GM21717 (cell line): ENCODE data around the gene TMEM95.
"Not testable (repeated sequence)": the region's sequence is repeated elsewhere in the genome, so short reads cannot be mapped to it uniquely, and the experiment has no call there.

ENCODE experiments used
- ATAC-seq: cut with Tn5 transposase; IDR thresholded peaks from one replicate; pipeline ENCODE4 v1.9.1; 2021; ENCODE audit warnings: mild to moderate bottlenecking, moderate library complexity; ENCODE audit not compliant: unreplicated experiment

The TMEM95 gene

DNA sequence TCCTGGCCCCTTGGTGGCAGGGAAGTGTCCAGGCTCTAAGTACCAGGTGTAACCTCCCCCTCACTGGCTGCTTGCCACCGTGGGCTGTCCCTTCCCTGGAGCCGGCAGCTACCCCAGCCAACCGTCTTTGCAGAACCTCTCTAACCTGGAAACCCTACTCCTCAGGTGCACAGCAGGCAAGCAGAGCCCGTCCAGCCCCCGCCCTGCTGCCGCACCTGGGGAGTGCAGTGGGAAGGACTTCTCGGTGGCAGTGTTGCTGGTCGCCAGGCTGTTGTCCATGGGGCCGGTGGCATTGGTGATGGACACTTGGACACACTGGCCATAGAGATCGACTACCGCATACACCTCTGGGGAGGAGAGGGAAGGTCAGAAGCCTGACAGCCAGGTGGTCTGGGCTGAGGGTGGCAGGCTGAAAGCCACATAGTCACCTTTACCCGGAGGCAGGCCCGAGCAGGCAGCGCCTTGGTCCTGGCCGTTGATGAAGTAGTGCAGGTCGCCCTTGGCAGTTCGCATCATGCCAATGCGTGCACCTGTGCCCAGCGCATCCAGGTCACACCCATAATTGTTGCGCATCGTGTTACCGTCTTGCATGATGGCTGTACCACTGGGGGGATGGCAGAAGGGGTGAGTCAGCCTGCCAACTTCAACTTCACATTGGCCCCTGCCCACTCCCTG is 32.3 kb upstream of the TMEM95 start:
- no peak for ATAC-seq

DNA sequence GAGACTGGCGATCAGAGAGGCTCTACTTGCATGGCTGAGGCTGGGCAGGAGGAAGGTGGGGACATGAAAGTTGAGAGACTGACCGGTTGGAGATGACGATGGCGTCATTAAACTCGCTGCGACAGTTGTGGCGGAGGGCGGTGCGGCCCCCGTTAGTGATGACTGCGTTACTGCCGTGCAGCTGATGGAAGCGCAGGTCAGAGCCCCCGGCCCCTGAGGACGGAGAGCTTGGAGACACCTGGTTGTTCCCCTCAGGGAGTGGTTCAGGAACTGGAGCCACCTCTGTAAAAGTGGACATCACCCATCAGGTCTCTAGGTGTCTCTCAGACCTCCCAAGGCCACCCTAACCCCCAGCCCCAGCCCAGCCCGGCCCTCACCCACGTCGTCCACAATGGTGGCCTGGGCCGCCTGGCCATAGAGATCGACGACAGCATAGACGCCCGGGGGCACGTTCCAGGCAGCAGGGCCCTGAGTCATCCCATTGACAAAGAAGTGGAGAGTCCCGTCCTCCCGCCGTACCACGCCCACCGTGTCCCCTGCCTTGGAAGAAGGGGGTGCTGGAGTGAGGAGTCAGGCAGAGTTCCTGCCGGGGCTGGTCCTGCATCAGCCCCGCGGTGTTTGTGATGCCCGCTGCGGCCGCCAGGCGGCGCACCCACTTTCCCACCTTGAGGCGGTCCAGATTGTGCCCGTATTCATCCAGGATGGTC is 31.1 kb upstream of the TMEM95 start:
- ATAC-seq = no peak

DNA sequence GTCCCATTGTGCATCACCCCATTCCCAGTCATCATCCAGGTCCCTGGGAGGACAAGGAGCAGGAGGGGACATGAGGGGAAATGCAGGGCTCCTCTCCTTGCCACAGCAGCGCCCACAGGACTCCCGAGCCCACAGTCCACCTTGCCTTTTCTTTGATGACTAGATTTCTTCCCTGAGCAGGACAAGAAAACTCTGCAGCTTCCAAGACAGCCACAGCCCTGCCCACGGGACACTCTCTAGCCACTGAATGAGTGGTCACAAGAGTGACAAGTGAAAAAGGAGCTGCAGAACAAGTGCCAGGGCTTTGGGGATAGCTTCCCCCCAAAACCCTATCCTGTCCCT is 30.5 kb upstream of the TMEM95 start:
- ATAC-seq = no peak

DNA sequence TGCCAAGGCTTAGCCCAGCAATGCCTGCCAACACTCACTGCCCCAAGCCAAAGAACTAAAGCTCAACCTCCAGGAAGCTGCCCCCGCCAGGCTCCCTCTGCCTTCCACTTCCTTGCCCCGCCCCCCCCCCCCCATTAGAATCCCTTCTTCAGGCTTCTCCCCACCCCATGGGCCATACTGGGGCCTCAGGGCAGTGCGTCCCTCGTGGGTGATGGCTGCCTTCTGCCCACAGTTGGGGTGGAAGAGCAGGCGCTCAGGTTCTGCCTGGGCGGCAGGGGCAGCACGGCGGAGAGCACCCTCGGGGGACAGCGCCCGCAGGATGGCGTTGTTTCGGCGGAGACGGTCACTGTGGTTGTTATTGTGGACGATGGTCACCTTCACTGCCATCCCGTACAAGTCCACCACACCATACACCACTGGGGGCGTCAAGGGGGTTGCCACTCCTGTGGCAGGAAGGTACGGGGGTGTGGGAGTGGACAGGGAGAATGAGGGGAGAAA is 29.9 kb upstream of the TMEM95 start:
- no peak for ATAC-seq

DNA sequence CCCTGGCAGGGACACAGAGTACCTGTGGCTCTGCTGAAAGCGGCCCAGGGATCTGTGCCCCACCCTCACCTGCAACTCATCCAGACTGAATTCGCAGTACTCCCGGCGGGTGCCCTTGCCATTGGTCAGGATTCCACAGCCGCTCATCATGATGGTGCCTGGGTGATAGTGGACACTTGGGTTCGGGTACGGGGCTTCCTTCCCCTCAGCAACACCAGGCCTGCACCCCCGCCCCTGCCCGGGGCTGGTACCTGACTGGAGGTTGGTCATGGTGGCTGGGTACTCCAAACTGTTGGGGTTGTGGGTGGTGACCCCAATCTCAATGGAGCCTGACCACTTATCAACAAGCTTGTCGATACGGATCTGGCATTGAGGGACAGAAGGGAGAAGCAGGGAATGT is 28.8 kb upstream of the TMEM95 start:
- no peak for ATAC-seq

DNA sequence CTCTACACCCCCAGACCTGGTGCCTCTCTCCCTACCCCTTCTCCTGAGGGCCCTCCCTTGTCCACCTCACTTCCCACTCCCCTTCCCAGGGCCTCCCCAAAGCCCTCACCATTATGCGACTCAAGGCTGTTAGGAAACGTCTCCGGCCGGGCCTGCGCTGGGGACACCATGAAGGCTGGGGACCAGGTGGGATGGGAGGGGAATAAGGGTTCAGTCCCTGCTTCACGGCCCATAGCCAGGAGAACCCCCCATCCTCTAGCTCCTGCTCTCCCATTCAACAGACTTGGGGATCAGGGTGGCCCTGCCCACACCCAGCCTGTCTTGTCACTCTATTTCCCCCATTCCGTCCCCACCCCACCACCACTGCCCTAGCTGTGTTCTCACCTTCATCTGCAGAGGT is 27.9 kb upstream of the TMEM95 start:
- ATAC-seq = no peak

DNA sequence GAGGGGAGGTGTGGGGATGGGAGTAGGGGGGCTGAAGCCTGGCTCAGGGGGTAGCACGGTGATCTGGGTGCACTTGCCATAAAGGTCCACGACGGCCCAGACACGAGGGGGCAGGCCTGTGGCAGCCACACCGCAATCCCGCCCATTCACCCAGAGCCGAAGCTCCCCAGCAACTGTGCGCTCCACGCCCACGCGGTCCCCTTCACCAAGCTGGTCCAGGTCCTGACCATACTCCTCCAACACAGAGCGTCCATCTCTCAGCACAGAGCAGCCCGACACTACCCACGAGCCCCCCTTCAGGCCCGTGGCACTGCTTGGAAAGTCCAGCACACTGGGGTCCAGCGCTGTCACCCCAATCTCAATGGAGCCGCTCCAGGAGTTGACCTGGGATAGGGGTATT is 27.5 kb upstream of the TMEM95 start:
- ATAC-seq = no peak

DNA sequence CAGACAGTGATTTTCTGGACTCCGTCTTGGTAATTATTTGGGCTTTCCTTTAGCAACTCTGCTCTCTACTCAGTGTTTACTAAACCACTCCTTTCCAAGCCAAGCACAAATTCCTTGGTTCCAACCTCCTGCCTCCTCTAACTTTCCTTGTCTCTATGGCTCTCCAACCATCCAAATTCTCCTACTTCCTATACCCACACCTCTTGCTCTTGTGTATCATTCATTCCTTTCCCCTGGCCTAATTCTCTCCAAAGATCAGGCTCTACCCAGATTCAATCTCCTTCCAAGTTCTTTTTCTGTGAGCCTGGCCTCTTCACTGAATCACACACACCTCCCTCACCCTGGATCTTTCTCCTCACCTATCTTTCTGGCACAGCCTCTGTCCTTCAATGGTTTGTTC is 26.9 kb upstream of the TMEM95 start:
- ATAC-seq = no peak

DNA sequence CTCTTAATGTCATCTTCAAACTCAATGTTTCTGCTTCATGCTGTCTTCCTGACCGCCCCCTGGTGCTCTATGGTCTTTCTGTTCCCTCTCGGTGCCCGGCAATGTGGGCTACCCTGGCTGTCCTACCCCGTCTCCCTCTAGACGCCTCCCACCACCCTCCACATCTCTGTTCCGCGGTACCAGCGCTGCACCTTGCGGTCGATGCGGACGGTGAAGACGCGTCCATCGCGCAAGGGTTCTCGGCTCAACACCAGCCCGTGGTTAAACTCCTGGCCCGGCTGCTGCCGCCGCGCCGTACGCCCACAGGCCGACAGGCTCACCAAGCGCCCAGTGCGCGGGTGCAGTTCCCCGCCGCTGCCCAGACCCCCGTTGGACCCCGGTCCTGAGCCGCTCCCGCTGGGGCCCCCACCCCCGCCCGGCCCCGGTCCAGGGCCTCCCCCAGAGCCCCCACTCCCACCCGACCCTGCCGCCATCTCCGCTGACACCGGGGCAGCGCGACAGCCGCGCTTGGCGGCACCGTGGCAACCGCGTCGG is 26.0 kb upstream of the TMEM95 start, which contains the start of gene NEURL4:
TSS of gene NEURL4 (minus strand) at position 496 of the 534 bp plus-strand sequence. CDS start at position 473, 23 bp downstream.
- peak; percentile 7 for ATAC-seq

DNA sequence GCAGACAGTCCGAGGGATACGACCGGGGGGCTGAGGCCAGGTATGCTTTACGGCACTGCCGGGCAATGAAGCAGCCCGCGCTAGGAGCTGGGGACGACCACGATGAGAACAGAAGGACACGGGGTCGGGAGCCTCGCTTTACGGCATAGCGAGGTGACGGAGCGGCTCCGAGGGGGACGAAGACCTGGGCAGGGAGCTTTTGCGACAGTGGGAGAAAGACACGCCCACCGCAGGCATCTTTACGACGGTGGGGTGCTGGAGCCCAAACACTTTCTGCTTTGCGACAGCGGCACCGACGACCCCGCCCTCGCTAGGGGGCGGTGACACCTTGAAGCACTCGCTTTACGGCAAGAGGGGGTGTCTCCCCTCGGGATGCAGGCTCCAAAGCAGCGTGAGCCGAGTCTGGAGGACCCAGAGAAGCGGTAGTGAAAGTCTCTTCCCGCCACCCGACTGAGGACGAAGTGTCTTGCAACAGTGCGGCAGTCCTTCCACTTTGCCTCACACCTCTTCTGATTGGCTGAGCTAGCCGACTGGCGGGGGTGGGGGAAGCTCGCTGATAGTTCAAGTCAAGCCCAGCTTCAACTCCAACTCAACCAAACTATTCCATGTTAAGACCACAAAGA is 25.5 kb upstream of the TMEM95 start:
- peak; percentile 49 for ATAC-seq

DNA sequence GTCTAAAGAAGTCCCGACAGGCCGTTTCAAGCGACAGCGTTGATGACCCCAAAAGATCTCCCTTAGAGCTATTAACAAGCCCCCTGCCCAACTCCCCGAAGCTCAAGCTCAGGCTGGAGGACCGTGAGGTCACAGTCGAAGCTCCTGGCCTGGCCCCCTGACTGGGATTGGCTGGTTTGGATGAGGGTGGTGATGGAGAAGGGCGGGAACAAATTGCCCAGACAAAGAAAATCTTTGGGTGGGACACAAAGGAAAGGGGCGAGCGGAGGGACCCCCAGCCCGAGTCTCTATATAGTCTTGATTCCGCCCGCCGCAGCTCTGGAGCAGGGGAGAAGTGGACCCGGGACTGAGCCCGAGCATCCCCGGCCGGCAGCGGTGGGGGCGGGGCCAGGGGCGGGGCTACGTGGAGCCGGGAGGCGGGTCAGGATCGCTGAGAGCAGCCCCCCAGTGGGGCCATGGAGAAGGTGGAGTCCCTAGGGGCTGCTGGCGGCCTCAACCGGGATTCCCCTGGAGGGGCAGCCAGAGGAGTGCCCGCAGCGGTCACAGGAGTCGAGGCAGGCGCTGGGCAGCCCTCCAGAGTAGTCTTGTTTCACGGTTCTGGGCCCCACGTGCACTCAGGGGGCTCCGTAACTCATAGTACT is 24.8 kb upstream of the TMEM95 start:
- peak; percentile 32 for ATAC-seq

DNA sequence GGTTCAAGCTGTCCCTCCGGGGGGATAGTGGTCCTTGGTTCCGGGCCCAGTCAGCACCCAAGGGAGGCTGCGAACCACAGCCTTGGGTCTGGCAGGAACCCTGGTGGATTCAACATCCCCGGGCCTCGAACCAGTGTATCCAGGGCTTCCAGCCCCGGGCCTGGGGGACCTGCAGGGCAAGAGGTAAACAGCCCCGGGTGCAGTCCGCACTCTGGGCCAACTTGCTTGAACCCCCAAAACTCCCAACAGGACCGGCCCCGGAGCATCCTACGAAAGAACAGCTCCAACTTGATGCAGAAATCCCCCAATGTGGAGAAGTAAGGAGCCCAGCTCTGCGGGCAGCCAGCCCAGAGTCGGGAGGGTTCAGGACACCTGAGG is 24.3 kb upstream of the TMEM95 start:
- ATAC-seq = no peak

DNA sequence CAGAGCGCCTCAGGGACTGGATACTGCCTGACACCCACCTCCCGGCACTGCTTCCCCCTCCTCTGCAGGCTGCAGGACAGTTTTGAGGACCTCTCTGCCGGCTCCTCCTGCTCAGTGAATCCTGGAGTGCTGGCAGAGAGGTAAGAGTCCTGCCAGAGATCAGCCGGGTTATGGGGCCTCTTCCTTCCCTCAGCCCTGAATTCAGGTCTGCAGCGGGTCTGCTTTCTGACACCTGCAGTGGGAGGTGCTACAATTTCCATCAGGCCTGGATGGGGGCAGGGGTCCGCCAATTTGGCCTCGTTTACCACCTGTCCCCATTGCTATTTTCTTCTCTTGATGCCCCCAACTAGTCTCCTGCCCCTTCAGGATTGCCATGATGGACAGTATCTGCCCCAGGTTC is 22.8 kb upstream of the TMEM95 start:
- ATAC-seq = no peak

DNA sequence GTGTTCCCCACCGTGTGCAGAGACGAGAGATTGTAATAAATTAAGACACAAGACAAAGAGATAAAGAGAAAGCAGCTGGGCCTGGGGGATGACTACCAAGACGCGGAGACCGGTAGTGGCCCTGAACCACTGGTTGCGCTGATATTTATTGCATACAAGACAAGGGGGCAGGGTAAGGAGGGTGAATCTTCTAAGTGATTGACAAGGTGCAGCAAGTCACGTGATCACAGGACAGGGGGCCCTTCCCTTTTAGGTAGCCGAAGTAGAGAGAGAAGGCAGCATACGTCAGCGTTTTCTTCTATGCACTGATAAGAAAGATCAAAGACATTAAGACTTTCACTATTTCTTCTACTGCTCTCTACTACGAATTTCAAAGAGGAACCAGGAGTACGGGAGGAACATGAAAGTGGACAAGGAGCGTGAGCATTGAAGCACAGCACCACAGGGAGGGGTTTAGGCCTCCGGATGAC is 22.3 kb upstream of the TMEM95 start:
- ATAC-seq = not testable (repeated sequence)

DNA sequence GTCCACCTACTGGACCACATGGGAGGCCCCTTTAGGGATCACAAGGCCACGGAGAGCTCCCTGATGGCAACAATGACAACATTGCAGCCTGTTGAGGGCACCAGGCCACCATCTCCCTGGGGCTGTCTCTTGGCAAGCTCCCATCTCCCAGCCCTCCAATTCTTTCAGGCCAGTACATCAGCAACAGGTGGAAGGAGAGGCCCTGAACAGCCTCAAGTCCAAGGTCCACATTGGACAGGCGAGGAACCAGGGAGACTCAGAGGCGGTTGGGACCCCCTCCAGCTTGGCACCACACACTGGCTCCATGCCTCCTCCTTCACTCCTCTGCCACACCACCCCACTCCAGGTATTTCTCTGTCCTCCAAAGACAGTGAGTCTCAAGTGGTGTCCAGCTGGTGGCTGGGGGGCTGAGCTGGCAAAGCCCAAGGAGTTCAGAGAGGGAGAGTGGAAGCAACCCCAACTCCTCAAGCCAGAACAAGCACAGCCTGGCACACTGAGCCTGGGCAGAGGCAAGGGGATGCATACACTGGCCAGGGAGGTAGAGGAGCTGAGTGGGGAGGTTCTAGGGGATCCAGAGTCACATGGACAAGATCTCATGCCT is 19.9 kb upstream of the TMEM95 start:
- ATAC-seq = no peak

DNA sequence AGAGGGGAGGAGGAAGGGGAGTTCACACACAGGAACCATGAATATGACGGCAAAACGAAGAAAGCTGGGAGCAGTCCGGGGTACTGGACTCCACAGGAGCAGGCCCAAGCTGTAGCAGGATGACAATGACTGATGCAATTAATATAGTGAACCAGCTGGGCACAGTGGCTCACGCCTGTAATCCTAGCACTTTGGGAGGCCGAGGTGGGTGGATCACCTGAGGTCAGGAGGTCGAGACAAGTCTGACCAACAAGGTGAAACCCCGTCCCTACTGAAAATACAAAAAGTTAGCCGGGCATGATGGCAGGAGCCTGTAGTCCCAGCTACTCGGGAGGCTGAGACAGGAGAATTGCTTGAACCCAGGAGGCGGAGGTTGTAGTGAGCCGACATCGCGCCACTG is 19.2 kb upstream of the TMEM95 start:
- not testable (repeated sequence) for ATAC-seq

DNA sequence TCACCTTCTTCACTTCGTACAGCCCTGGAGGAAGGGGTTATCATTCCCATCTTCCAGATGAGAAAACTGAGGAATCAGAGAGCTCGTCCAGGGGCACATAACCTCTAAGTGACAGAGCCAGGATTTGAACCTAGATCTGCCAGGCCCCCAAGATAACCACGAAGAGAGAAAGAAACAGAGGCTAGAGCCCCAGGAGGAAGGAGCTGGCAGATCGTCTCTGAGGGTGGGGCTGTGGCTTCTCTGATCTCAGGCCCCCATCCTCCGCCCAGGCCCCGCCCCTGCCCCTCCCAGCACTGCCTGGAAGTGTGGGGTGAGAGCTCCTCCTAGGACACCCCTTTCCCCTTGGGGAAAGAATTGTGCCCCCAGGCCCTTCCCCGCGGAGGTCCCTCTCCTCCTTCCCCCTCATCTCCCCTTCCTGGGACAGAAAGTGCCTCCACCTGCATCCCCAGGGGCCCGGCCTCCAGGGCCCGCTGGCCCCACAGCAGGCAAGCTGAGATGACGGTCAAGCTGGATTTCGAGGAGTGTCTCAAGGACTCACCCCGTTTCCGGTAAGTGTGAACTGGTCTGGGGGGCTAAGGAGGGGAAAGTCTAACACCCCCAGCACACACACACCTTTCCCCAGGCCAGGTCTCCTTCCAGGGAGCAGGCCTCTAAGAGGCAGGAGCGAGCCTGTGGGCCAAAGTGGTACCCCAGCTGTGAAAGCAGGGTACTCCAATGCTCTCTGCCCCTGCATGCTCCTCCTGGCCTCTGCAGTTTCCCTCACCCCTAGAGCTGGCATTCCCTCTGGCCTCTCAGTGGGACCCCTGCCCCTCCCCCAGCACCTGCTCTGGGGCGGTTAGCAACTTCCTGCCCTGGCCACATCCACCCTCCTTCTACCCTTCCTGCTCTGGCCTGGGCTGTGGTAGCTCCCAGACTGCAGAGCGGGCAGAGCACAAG is 18.4 kb upstream of the TMEM95 start, which contains the start of gene ACAP1:
TSS of gene ACAP1 (plus strand) at position 290 of the 936 bp plus-strand sequence. CDS start at position 496, 206 bp downstream.
- ATAC-seq = peak; percentile 43

DNA sequence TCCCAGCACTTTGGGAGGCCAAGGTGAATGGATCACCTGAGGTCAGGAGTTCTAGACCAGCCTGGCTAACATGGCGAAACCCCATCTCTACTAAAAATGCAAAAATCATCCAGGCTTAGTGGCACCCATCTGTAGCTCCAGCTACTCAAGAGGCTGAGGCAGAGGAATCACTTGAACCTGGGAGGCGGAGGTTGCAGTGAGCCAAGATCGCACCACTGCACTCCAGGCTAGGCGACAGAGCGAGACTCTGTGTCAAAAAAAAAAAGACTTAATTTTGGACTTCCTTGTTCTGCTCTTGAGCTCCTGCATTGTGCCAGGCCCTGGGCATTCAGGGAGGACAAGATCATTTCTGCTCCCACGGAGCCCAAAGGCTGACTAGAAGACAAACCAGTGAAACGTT is 17.4 kb upstream of the TMEM95 start:
- not testable (repeated sequence) for ATAC-seq

DNA sequence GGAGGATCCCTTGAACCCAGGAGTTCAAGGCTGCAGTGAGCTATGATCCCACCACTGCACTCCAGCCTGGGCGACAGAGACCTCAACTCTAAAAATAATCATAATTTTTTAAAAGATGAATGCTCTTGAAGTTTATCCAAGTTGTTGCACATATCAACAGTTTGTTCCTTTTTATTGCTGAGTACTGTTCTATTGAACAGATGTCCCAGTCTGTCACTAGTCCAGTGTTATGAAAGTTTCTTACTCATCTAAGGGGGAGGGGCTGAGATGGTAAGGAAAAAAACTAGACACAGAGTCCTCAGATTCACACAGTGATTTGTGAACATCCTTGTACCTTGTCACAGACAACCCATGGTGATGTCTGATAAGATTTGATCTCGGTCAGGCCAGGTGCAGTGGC is 14.8 kb upstream of the TMEM95 start:
- no peak for ATAC-seq

DNA sequence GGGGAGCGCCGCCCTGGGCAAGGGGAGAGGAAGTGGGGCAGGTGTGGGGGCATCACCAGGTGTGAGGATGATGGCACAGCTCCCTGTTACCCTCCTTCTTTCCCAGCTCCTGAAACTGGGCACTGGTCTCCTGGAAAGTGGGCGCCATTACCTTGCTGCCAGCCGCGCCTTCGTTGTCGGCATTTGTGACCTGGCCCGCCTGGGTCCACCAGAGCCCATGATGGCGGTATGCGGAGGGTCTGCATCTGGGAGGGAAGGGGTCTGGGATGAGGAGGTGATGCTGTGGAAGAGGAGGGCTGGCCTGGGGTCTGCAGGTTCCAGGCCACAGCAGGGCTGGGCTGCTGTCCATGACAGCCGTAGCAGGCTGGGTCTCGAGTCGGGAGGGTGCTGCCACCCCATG is 13.1 kb upstream of the TMEM95 start:
- no peak for ATAC-seq
